DND-41 (cell line): ENCODE results near the gene PLGRKT.

Experiments used
- EZH2 ChIP-seq: IDR thresholded peaks from 3 replicates; pipeline ENCODE4 v1.6.1; 2012; ENCODE audit warnings: borderline replicate concordance, low read depth, mild to moderate bottlenecking, moderate library complexity, low read length, inconsistent platforms; ENCODE audit not compliant: severe bottlenecking
- TF ChIP-seq, protein P1 (sequence below): IDR thresholded peaks from 2 replicates; pipeline ENCODE4 v1.5.1; 2012; ENCODE audit warnings: borderline replicate concordance, low read length, moderate library complexity, mild to moderate bottlenecking; ENCODE audit not compliant: poor library complexity, severe bottlenecking; ENCODE audit errors: extremely low read depth

DNA sequence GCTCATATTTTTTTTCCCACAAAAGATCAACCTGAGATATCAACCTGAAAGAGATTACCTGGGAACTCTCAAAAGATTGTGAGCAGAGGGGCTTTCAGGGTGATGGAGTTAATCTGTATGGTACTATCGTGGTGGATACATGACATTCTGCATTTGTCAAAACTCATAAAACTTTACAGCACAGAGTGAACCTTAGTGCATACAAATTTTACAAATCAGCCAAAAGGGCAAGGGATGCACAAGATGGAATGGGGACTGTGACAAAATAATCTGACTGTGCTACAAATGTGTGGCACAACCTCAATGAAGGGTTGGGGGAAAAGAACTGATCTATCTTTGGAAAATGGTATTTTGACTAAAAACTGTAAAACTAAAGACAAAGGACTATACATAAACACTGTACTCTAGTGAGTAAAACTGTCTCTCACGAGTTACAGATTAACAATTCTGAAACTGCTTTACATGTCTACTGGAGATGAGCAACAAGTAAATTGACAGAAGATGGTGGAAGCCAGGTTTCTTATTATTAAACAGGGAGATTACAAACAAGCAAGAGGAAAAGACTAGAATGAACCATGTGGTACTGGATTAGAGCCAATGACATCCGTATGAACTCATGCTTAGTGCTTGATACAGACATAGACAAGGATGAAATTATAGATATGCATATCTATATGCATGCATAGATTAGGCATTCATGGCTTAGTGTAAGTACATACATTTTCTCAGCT, 73.3 kb downstream of the PLGRKT start:
- TF ChIP-seq, protein P1, sequence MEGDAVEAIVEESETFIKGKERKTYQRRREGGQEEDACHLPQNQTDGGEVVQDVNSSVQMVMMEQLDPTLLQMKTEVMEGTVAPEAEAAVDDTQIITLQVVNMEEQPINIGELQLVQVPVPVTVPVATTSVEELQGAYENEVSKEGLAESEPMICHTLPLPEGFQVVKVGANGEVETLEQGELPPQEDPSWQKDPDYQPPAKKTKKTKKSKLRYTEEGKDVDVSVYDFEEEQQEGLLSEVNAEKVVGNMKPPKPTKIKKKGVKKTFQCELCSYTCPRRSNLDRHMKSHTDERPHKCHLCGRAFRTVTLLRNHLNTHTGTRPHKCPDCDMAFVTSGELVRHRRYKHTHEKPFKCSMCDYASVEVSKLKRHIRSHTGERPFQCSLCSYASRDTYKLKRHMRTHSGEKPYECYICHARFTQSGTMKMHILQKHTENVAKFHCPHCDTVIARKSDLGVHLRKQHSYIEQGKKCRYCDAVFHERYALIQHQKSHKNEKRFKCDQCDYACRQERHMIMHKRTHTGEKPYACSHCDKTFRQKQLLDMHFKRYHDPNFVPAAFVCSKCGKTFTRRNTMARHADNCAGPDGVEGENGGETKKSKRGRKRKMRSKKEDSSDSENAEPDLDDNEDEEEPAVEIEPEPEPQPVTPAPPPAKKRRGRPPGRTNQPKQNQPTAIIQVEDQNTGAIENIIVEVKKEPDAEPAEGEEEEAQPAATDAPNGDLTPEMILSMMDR = no peak
- no peak for TF ChIP-seq EZH2
